Upper lobe of left lung (tissue), 4 donors: Measurements from ENCODE around the gene SERPINA9.

Experiments used
- CTCF ChIP-seq, 6 experiments: fragments of 450-650 bp in 4 of 6; fragments of 200-600 bp in 2 of 6; sonication (generic) in 2 of 6; IDR thresholded peaks; one replicate each; pipeline ENCODE4 v1.5.1; 2016 to 2019; ENCODE audit warnings: antibody characterized with exemption in 6 of 6
- POLR2A ChIP-seq, 4 donors: fragments of 450-650 bp; IDR thresholded peaks; one replicate each; pipeline ENCODE4 v1.5.1; 2016 to 2017; ENCODE audit warnings: antibody characterized with exemption in 4 of 4, mild to moderate bottlenecking in 2 of 4

- TF ChIP-seq CTCF (IDR thresholded peaks at IDR 0.05) (peak; percentile 90 to 100 (median 93)), POLR2A (IDR thresholded peaks at IDR 0.05) (no peak)
Observed at GRCh38 chr14:94485944-94486841, 10.2 kb upstream of the SERPINA9 start.
